Activated naive CD8-positive, alpha-beta T cell (primary cell): ENCODE results near the gene NDC1.

ENCODE experiments used
- H3K27ac Mint-ChIP-seq: one replicate; pipeline ENCODE4 v1.8.0; 2021; ENCODE audit warnings: mixed read lengths
- H3K27me3 Mint-ChIP-seq: one replicate; pipeline ENCODE4 v1.8.0; 2021; ENCODE audit warnings: mixed read lengths
- H3K36me3 Mint-ChIP-seq: one replicate; pipeline ENCODE4 v1.8.0; 2021; ENCODE audit warnings: mixed read lengths
- H3K4me1 Mint-ChIP-seq: one replicate; pipeline ENCODE4 v1.8.0; 2021; ENCODE audit warnings: low read depth, mixed read lengths
- H3K4me3 Mint-ChIP-seq: one replicate; pipeline ENCODE4 v1.8.0; 2021; ENCODE audit warnings: mild to moderate bottlenecking, mixed read lengths
- H3K9me3 Mint-ChIP-seq: one replicate; pipeline ENCODE4 v1.8.0; 2021; ENCODE audit warnings: low read depth, mixed read lengths

Gene NDC1

DNA sequence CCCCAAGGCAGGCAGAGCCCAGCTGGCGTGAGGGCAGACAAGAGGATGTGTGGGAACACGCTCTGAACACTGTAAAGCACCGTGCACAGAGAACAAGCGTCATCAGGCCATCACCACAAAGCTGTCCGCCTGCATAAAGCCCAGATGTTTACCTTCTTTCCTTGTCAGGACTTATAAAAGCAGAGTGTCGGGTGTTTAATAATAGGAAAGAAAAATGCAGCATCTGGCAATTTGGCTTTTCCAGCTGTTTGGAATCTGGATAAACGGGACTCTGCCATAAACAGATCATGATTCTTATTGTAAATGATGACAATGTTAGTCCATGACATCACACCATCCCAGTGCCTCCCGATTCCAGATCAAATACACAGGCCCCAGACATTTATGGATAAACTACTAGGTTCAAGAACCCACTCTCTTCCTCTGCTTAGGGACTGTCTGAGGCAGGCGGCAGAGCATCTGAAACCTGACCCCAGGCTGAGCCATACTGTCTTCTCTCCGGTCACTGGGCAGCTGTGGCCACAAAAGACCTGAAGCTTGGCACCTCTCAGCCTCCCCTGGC, 103.4 kb downstream of the NDC1 start:
- Mint-ChIP-seq H3K4me1 (no peaks in the 10 kb centered on the region), H3K36me3 (no peaks in the 10 kb centered on the region), H3K9me3 (no peaks in the 10 kb centered on the region), H3K27me3 (peaks cover 18% of the 10 kb centered on the region), H3K27ac (no peak overlapping the region), H3K4me3 (no peak overlapping the region)

DNA sequence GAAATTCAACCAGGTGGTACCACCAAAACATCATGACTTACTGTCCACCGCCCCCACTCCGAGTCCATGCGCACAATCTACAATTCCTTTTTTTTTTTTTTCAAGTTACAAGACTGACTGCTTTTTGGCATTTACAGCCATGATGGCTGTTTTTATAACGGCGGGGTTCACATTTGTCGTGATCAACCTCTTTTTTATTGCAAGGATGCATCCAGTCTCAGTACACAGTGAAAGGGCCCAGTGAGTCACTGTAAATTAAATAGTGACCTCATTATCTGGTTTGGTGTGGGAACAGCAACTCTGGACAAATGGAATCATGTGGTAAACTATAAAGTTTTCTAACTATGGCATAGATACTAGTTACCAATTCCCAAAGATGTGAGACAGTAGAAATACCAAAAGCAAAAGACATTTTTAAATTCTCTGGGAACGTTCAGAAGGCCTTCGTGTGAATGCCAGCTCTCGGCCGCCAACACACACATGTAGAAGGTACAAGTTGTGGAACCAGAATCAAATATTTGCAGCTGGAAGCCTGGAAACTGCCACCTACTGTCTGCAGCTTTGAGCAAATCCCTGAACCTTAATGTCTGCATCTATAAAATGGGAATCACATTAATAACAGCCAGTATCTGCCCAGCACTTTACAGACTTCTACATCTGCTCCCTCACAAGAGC, 104.0 kb downstream of the NDC1 start:
- H3K36me3 Mint-ChIP-seq, result no peaks in the 10 kb centered on the region
- H3K4me3 Mint-ChIP-seq, result no peak overlapping the region
- H3K27ac Mint-ChIP-seq, result no peak overlapping the region
- H3K4me1 Mint-ChIP-seq, result no peaks in the 10 kb centered on the region
- no peaks in the 10 kb centered on the region for H3K9me3 Mint-ChIP-seq
- H3K27me3 Mint-ChIP-seq, result peaks cover 18% of the 10 kb centered on the region

DNA sequence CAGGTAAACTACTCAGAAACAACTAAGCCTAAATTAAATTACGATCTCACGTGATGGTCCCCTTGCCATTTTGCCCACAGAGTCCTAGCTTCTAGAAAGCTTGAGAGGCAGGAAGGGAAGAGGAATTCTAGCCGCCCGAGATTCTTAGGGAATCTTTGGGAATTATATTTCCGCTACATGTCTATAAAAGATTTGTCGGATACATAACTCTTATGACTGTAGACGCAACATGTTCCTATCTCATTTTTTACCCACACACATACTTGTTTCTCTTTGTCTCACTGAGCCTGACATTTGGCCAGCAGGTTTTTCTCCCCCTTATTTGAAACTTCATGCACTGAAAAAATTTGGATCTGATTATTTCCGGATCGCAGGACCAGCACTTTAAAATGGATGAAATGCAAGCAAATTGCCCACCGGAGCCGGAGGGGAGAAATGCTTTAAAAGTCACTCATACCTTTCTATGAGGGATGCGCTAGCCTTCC, 104.6 kb downstream of the NDC1 start:
- H3K27me3 Mint-ChIP-seq, result peaks cover 18% of the 10 kb centered on the region
- no peaks in the 10 kb centered on the region for H3K9me3 Mint-ChIP-seq
- H3K4me1 Mint-ChIP-seq, result no peaks in the 10 kb centered on the region
- no peak overlapping the region for H3K27ac Mint-ChIP-seq
- no peaks in the 10 kb centered on the region for H3K36me3 Mint-ChIP-seq
- H3K4me3 Mint-ChIP-seq, result no peak overlapping the region

DNA sequence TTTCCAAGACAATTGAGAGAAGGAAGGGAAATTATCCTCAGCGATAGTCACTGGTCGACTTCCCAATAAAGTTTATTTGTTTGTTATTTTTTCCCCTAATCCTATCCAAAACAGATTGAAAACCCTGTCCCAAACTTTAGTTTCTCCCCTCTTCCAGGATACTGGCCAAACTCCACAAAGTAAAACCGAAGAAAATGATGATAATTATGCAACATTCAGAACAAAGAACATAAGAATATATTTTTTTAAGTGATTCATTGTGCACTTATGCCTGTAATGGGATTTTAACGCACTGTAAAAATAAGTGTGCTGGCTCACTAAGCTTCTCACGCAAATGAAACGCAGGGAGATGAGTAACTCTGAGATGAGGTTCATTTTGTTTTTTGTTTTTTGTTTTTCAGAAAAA, 105.2 kb downstream of the NDC1 start:
- no peak overlapping the region for H3K4me3 Mint-ChIP-seq
- no peaks in the 10 kb centered on the region for H3K36me3 Mint-ChIP-seq
- peaks cover 18% of the 10 kb centered on the region for H3K27me3 Mint-ChIP-seq
- no peaks in the 10 kb centered on the region for H3K4me1 Mint-ChIP-seq
- no peak overlapping the region for H3K27ac Mint-ChIP-seq
- H3K9me3 Mint-ChIP-seq, result no peaks in the 10 kb centered on the region

DNA sequence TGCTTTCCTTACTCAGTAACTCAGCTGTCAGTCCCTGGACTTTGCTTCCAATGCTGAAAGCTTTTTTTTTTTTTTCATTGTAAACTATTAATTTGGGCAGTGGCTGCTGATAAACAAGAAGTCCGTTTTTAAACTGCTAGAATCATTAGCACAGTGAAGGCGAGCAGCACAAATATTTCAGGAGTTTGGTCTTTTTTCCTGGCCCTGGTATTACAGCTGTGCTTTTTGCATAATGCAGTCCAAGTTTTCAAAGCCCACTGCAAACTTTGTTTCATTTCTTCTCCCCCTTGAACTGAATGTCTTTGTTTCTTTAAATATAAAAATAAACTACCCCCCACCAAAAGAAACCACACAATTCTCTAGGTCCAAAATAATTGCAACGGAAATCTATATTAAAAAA, 105.7 kb downstream of the NDC1 start:
- Mint-ChIP-seq H3K4me1 (no peaks in the 10 kb centered on the region), H3K27ac (no peak overlapping the region), H3K4me3 (no peak overlapping the region), H3K27me3 (peaks cover 17% of the 10 kb centered on the region), H3K36me3 (no peaks in the 10 kb centered on the region), H3K9me3 (no peaks in the 10 kb centered on the region)

DNA sequence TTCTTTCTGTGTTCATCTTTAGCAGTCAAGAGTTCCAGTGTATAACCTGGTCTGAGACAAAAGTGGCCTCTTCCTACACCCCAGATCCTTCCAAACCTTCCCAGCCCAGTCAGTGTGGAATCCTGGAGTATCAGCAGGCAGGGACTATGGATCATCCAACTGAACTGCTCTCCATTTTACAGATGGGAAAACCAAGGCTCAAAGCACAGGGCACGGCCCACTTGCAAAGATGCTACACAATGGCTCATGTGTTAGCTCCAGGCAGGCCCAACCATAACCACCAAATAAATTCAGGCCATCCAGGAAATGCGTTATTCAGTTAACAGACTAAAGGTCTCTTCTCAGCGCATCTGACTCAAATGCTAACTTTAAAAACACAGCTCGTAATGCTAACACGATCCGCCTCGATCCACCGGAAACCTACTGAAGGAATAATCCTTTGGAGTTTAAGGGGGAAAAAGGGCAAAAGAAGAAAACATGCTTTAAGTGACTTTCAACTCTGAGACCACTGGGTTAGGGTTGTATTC, 106.3 kb downstream of the NDC1 start:
- Mint-ChIP-seq H3K27ac (no peak overlapping the region), H3K4me3 (no peak overlapping the region), H3K27me3 (peaks cover 14% of the 10 kb centered on the region), H3K36me3 (no peaks in the 10 kb centered on the region), H3K4me1 (no peaks in the 10 kb centered on the region), H3K9me3 (no peaks in the 10 kb centered on the region)

DNA sequence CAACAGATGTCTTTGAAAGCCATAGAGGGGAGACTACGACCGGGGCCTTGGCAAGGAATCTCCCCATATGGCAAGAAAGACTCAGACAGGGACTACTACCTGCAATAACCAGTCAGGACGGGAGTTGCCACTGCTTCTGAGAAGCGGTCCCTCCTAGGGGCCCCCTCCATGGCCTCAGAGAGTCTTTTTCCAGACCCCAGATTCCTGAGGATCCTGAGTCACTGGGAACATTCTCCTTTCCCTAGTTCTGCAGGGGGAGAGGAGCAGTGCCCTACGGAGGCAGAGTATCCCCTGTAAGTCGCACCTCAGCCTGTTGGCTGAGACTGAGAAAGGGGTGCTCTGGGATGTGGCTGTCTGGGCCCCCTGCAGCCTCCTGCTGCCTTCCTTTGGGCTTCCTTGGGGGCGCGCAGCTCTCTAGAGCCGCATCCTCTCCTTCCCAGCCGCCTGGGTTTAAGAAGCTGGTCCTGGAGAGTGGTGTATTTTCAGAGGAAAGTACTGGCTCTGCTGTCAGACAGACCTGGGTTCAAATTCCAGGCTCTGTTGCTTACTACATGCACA, 107.0 kb downstream of the NDC1 start:
- no peak overlapping the region for H3K4me3 Mint-ChIP-seq
- H3K9me3 Mint-ChIP-seq, result no peaks in the 10 kb centered on the region
- H3K4me1 Mint-ChIP-seq, result no peaks in the 10 kb centered on the region
- H3K27me3 Mint-ChIP-seq, result peaks cover 9% of the 10 kb centered on the region
- no peak overlapping the region for H3K27ac Mint-ChIP-seq
- H3K36me3 Mint-ChIP-seq, result no peaks in the 10 kb centered on the region

DNA sequence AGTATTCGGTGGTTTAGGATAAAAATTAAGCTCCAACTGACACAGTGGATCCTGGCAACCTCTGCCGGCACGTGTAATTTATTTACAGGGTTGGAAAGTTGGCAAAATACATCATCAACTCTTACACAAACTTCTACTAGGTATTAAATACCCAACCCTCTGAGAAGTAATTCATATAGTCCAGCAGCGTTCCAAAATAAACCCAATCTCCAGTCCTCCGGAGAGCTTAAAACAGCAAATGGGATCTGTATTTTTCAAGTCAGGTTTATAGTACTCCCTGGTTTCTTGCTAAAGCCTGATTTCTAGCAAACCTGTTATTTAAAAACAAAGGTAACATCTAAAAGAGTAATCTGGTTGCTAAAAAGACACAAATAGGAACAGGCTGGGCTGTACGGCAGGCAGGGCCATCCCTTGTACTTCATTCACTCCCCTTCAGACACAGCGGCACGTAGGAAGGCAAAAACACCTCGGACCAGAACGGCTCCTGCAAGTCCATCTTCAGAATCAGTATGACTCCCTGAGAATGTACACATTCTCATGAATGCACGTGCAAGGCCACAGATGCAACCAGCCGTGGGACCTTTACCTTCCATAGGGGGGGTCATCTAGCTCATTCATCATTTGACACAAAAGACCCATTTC, 107.8 kb downstream of the NDC1 start:
- no peaks in the 10 kb centered on the region for H3K9me3 Mint-ChIP-seq
- H3K4me1 Mint-ChIP-seq, result no peaks in the 10 kb centered on the region
- H3K27me3 Mint-ChIP-seq, result peaks cover 5% of the 10 kb centered on the region
- H3K4me3 Mint-ChIP-seq, result no peak overlapping the region
- no peaks in the 10 kb centered on the region for H3K36me3 Mint-ChIP-seq
- no peak overlapping the region for H3K27ac Mint-ChIP-seq

DNA sequence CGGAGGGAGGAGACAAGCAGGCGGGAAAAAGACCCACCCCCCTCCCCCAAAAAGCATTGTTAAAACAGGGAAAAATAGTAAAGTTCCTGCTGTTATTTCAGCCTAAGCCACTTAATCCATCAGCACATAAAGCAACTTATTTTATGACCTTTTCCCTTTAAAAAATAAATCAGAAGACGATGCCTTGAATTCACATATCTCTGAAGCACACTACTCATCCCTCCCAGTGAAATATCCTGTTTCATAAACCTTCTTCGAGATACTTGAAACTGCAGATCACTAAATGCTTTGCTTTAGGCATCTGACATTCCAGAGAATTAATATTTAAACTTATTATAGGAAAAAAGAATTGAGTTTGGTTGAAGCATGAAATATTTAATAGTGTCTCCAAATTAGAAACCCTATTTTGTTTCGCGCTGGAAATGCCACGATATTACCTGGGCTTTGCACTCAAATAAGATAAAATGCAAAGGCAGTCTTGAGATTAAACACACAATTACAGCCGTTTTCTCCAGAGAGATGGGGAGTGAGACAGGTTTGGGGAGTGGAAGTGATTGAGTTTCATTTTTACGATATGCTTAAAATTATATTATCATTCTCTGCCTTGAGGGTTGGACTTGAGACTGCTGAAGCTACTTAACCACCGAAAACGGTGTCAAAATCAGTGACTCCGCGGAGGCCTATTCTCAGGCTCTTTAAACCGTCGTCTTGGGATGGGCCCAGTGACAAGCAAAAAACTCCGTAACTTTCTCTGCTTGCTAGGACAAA, 108.5 kb downstream of the NDC1 start:
- H3K27me3 Mint-ChIP-seq, result peaks cover 5% of the 10 kb centered on the region
- no peak overlapping the region for H3K27ac Mint-ChIP-seq
- H3K4me3 Mint-ChIP-seq, result no peak overlapping the region
- H3K4me1 Mint-ChIP-seq, result no peaks in the 10 kb centered on the region
- no peaks in the 10 kb centered on the region for H3K36me3 Mint-ChIP-seq
- no peaks in the 10 kb centered on the region for H3K9me3 Mint-ChIP-seq

DNA sequence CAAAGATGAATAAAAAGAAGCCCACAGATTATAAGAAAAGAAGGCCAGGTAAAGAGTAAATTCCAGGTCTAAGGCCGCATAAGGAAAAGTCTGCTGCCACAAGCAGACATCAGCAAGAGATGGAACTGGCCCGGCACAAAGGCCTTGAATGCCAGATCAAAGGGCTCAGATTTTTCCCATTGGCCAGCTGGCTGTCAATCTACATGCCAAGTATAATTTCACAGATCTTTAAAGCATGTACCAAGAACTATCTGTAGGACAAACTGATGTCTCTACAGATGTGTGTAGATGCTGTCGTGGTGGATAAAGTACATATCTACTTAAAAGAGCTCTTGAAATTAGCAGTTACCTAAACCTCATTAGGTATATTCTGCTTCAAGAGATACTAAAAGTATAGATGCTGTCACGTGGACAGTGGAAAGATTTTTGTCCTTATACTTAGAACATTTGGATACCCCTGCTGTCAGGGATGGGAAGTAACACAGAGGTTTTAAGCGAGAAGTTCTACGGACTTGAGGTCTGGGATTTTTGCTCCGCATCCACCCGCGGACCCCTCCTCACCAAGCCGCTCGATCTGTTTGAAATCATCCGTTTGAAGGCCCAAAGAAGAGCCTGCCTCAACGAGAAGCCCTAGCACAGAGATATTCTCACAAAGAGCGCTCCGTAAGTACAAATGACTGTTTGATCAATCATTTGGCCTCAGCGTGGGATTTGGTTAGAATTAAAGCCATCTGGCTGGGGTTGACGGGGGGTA, 109.2 kb downstream of the NDC1 start:
- no peaks in the 10 kb centered on the region for H3K4me1 Mint-ChIP-seq
- no peak overlapping the region for H3K4me3 Mint-ChIP-seq
- no peak overlapping the region for H3K27ac Mint-ChIP-seq
- H3K36me3 Mint-ChIP-seq, result no peaks in the 10 kb centered on the region
- H3K9me3 Mint-ChIP-seq, result no peaks in the 10 kb centered on the region
- peaks cover 2% of the 10 kb centered on the region for H3K27me3 Mint-ChIP-seq

DNA sequence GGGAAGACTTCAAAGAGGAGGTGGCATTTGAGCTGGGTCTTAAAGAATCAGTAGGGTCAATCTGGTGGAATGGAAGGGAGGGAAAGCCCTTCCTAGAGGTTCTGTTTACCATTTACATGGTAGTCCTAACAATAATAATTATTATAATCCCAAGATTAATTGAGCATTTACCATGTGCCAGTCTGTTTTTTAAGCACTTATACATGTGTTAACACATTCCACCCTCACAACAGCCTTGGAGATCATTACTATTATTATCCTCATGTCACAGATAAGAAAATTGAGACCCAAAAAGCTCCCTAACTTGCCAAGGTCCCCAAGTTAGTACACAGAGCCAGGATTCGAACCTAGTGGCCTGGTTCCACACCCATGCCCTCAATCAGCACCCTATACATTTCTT, 109.9 kb downstream of the NDC1 start:
- no peak overlapping the region for H3K4me3 Mint-ChIP-seq
- no peak overlapping the region for H3K27ac Mint-ChIP-seq
- no peaks in the 10 kb centered on the region for H3K27me3 Mint-ChIP-seq
- no peaks in the 10 kb centered on the region for H3K36me3 Mint-ChIP-seq
- no peaks in the 10 kb centered on the region for H3K4me1 Mint-ChIP-seq
- H3K9me3 Mint-ChIP-seq, result no peaks in the 10 kb centered on the region

DNA sequence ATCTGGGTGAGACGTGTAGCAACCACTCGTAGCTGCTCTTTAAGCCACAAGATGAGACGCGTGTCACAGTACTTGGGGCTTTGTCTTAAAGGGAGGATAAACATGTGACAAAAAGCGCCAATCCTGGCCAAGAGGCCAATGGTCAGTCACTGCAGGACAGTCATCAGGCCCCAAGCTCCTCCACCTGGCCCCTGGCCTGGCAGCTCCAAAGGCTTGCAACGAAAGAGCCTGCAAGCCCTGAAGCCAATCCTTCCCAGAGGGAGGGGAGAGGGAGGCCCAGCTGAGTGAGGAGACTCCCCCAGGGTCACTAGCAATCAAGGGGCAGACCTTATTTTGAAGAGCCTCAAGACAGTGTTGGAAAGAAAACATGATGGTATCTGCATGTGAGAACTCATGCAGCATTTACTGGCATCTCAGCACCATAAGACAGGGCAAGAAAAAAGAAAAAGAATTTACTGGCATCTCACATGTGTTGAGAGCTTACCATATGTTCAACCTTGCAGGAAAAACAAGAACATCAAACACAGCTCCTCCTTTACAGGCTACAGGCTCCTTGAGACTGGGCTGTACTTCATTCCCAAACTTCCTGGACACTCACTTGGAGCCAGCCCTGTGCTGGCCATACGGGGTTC, 110.5 kb downstream of the NDC1 start:
- Mint-ChIP-seq H3K9me3 (no peaks in the 10 kb centered on the region), H3K4me3 (no peak overlapping the region), H3K27ac (no peak overlapping the region), H3K27me3 (no peaks in the 10 kb centered on the region), H3K36me3 (no peaks in the 10 kb centered on the region), H3K4me1 (no peaks in the 10 kb centered on the region)

DNA sequence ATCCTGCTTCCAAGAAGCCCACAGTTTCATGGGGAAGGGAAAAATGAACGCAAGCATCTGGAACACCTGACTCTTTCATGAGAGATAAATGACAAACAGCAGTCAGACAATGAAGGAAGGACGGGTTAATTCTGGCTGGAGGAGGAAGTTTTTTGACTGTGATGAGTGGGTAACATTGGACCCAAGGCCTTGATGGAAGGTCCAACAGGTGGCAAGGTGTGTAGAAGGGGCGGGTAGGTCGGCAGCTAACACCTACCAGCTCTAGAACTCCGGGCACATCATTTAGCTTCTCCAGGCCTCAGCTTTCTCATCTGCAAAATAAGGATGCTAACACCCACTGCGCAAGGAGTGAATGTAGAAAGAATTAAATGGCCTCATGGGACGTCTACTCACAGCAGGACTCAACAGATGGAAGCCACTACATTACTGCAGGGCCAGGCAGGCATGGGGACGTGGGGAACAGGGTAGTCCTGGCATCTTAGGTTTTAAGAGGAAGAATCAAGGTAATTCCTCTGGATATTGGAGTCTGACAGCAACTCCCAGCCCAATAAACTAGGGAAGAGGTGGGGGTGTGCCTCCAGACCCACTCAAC, 112.0 kb downstream of the NDC1 start:
- H3K4me3 Mint-ChIP-seq, result no peak overlapping the region
- H3K27ac Mint-ChIP-seq, result no peak overlapping the region
- H3K27me3 Mint-ChIP-seq, result no peaks in the 10 kb centered on the region
- H3K4me1 Mint-ChIP-seq, result no peaks in the 10 kb centered on the region
- no peaks in the 10 kb centered on the region for H3K9me3 Mint-ChIP-seq
- no peaks in the 10 kb centered on the region for H3K36me3 Mint-ChIP-seq
